GM19351 (cell line): ENCODE measurements around the gene SFXN4.
"Not testable (repeated sequence)": the region's sequence is repeated elsewhere in the genome, so short reads cannot be mapped to it uniquely, and the experiment has no call there.

Experiments used
- ATAC-seq: cut with Tn5 transposase; IDR thresholded peaks from one replicate; pipeline ENCODE4 v1.9.1; 2021; ENCODE audit warnings: mild to moderate bottlenecking, moderate library complexity; ENCODE audit not compliant: unreplicated experiment

Gene SFXN4

DNA sequence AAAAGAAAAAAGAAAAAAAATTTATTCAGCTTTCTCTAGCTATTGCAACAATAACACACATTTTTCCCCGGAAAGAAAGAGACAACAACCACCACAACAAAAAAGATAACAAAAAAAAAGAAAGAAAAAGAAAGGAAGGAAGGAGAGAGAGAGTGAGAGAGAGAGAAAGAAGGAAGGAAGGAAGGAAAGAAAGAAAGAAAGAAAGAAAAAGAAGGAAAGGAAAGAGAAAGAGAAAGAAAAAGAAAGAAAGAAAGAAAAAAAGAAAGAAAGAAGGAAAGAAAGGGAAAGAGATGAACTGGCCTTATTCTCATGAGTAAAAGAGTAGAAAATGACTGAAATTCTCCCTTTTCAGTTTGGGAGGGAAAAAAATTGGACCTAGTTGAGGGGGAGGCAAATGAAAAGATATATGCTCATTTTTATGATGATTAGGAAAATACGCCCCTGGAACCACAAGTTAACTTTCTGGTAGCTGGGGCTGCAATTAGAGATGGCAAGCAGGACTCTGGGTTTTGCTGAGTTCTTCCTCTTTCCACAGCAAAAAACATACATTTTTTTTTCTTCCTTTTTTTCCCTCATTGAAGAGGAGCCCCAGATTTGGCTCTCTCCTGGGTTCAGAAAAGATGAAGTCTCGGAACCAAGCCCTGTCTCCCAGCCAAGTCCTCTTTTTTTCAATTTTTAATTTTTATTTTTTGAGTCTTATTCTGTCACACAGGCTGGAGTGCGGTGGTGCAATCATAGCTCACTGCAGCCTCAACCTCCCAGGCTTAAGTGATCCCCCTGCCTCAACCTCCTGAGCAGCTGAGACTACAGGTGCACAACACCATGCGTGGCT, 25.7 kb upstream of the SFXN4 start:
- no peak for ATAC-seq

GRCh38 chr10:119190353-119190752, 24.8 kb upstream of the SFXN4 start:
- no peak for ATAC-seq

DNA sequence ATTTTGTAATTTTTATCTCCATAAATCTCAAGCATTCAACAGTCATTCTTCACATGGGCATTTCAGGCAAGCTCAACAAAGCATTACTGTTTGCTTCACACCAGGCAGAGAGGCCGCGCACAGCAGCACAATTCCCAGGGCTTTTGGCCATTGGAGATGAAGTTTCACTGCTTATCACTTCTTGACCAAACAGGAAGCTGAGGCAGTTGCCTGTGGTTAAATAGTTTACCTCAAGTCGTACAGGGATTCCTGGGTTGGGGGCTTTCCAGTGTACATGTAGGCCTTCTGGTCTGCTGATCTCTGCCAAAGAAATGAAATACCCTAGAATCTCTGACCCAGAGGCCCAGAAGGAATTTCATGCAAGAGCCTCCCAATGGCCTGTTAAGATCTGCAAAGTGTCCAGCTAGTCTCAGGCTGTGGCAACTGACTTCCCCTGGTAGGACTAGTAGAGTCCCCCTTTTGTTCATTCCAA, 24.3 kb upstream of the SFXN4 start:
- ATAC-seq: no peak

- ATAC-seq: no peak
Measured at GRCh38 chr10:119183664-119184412, 18.3 kb upstream of the SFXN4 start.

DNA sequence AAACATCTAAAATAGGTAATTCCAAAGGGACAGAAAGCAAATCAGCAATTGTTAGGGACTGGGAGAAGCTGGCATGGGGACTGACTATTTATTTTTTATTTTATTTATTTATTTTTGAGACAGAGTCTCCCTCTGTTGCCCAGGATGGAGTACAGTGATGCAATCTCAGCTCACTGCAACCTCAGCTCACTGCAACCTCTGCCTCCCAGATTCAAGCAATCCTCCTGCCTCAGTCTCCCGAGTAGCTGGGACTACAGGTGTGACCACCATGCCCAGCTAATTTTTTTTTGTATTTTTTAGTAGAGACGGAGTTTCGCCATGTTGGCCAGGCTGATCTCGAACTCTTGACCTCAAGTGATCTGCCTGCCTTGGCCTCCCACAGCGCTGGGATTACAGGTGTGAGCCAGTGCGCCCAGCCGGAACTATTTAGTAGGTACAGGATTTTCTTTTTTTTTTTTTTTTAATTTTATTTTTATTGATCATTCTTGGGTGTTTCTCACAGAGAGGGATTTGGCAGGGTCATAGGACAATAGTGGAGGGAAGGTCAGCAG, 15.4 kb upstream of the SFXN4 start:
- not testable (repeated sequence) for ATAC-seq

- peak; percentile 93 for ATAC-seq
Measured at GRCh38 chr10:119178372-119179119, 13.0 kb upstream of the SFXN4 start, which contains the start of gene PRDX3. PRDX3 (minus strand) TSS chr10:119178812; CDS start chr10:119178790, 22 bp downstream.

- peak; percentile 20 for ATAC-seq
Measured at GRCh38 chr10:119177708-119178371, 12.3 kb upstream of the SFXN4 start.

GRCh38 chr10:119176166-119176565, 10.7 kb upstream of the SFXN4 start:
- no peak for ATAC-seq

- ATAC-seq: no peak
Measured at GRCh38 chr10:119174109-119174508, 8.6 kb upstream of the SFXN4 start.

- ATAC-seq: no peak
Measured at GRCh38 chr10:119167041-119167440, 1.5 kb upstream of the SFXN4 start.

GRCh38 chr10:119166564-119166963, 1.1 kb upstream of the SFXN4 start:
- ATAC-seq: no peak

GRCh38 chr10:119166118-119166500, 595 bp upstream of the SFXN4 start:
- peak; percentile 2 for ATAC-seq

GRCh38 chr10:119162452-119163092, 2.9 kb downstream of the SFXN4 start:
- ATAC-seq: no peak

GRCh38 chr10:119161680-119162451, 3.6 kb downstream of the SFXN4 start:
- no peak for ATAC-seq

DNA sequence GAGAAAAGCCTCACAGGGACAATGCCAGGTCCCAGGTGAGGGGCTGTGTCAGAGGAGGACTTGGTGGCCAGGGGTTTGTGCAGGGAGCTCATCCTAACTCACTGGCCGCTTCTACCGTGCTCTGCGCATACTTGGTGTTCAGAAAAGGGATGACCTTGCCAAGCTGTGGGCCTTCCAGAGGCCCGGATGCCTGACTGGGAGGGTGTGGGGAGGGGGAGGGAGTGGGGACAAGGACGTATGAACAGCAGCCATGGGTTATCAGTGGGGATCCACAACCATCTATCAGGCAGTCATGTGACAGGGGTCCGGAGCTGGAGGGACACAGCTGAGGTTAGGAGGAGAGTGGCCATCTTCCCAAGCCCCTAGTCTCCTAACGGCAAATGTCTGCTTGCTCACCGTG, 6.2 kb downstream of the SFXN4 start:
- ATAC-seq: no peak

- no peak for ATAC-seq
Measured at GRCh38 chr10:119153661-119154060, 11.9 kb downstream of the SFXN4 start.

- ATAC-seq: no peak
Measured at GRCh38 chr10:119153041-119153440, 12.5 kb downstream of the SFXN4 start.

DNA sequence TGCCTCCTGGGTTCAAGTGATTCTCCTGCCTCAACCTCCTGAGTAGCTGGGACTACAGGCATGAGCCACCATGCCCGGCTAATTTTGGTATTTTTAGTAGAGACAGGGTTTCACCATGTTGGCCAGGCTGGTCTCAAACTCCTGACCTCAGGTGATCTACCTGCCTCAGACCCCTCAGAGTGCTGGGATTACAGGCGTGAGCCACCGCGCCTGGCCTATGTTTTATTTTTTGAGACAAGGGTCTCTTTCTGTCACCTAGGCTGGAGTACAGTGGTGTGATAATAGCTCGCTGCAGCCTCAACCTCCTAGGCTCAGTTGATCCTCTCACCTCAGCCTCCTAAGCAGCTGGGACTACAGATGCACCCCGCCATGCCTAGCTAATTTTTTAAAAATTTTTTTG, 13.9 kb downstream of the SFXN4 start:
- not testable (repeated sequence) for ATAC-seq

DNA sequence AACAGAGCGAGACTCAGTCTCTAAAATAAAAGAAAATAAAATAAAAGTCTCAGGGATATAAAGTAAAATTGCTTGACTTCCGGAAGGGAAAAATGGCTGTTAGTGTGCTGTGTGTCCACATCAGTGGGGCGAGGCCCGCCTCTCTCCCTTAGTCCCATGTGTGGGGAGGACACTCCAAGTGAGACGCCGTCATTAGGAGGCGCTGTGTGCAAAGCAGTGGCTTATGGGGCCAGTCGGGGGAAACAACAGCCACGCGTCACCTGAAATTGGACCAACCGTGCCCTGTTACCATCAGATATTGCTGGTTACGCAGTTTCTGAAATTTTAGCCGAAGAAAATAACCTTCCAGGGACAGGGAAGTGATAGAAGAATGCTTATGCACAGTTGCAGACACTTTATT, 15.8 kb downstream of the SFXN4 start:
- ATAC-seq: no peak
